Ovary (tissue), 3 donors: ENCODE results near the gene LMAN2.

Experiments
- CTCF ChIP-seq, 3 donors: fragments of 450-650 bp in 2 of 3; fragments of 200-600 bp in 1 of 3; IDR thresholded peaks; one replicate each; pipeline versions ENCODE4 v1.5.1 to v1.8.0; 2016 to 2022; ENCODE audit warnings: antibody characterized with exemption in 3 of 3, mild to moderate bottlenecking in 1 of 3
- POLR2A ChIP-seq: fragments of 450-650 bp; IDR thresholded peaks from one replicate; pipeline ENCODE4 v1.6.1; 2017; ENCODE audit warnings: antibody characterized with exemption, mild to moderate bottlenecking, moderate library complexity
- donor health status: DM: no; HTN: no; CAD: no.

GRCh38 chr5:177310332-177310731 is 41.1 kb downstream of the LMAN2 start:
- TF ChIP-seq CTCF (IDR thresholded peaks at IDR 0.05) (no peak), POLR2A (no peak)
